Superior temporal gyrus (tissue), 1 donor: Measurements from ENCODE around the gene PNMA6F.

ENCODE experiments used
- DNase-seq: peaks from one replicate; pipeline ENCODE4 v3.0.0-alpha.2; 2016; ENCODE audit errors: extremely low spot score

PNMA6F gene

GRCh38 chrX:153321381-153322124 lies at the start of gene PNMA6F:
TSS of gene PNMA6F (minus strand) at chrX:153321767. CDS start at chrX:153320674, 1,093 bp downstream.
- no peak for DNase-seq

GRCh38 chrX:153371256-153371655 lies 49.7 kb upstream of the PNMA6F start:
- DNase-seq = no peak

DNA sequence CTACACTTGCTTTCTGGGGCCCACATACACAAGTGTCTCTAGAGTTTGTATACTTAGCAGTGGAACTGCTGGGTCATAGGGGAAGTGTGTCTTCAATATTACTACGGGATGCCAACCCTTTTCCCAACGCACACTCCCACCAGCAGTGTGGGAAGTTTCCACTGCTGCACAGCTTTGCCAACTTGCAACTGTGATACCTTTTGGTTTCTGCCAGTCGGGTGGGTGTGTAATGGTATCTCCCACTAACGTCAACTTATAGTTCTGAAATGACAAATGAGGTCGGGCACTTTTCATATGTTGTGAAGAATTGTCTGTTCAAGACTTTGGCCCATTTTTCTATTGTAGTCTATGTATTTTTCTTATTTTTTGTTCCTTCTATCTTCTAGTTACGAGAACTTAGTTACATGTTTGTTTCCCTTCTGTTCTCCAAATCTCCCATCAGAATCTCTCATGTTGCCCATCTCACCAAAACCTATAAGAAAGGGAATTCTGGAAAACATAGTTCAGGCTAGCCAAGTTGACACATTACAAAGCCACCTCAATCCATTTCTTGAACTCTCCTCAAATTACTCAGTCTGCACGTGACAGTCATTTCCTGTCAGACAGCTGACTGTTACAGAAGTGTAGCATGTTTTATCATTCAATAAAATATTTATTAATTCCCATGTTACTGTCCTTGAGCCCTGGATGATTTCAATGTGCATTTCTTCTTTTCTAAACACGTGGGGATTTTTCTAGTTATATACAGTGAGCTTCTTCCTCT lies 48.9 kb upstream of the PNMA6F start:
- no peak for DNase-seq

GRCh38 chrX:153366878-153367538 lies 45.4 kb upstream of the PNMA6F start:
- no peak for DNase-seq

- DNase-seq = no peak
Observed at GRCh38 chrX:153366119-153366518, 44.6 kb upstream of the PNMA6F start.

DNA sequence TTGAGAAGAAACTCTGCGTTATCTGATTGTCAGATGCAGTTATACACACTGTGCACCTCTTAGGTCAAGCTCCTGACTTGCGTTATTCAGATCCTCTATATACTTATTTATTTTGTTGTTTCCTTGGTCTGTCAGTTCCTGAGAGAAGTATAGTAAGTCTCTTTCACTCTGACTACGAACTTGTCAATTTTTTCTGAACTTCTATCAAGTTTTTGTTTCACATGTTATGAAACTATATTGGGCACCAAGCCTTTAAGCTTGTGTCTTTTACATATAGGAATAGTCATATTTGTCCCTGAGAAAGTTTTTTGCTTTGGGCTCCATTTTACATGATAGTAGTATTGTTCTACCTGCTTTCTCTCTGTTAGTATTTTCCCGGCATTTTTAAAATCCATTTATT lies 44.1 kb upstream of the PNMA6F start:
- DNase-seq = no peak

DNA sequence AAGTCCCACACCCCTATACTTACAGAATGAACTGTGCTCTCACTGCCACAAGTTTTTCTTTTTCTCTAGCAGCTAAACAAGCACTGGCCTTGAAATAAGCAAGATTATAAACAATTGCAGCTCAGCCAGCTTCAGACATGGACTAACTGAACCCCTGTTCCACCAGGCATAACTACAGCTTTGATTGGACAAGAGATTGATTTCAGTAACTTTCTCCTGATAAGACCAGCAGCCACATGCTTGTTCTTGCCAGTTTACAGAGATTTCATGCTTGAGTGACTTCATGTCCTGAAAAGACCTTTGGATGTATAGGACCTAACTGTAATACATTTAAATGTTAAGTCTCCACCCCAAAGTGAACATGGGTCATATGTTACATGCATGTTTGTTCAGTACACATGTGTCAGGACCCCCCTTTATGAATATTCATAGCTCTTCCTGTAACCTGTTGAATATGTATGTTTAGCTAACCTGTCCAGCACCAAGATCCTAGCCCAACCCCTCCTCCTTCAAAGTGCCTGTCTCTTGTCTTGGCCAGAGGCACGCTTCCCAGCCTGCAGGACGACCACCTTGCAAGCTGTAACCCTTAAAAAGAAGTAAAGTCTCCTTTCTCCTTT lies 40.3 kb upstream of the PNMA6F start:
- no peak for DNase-seq

DNA sequence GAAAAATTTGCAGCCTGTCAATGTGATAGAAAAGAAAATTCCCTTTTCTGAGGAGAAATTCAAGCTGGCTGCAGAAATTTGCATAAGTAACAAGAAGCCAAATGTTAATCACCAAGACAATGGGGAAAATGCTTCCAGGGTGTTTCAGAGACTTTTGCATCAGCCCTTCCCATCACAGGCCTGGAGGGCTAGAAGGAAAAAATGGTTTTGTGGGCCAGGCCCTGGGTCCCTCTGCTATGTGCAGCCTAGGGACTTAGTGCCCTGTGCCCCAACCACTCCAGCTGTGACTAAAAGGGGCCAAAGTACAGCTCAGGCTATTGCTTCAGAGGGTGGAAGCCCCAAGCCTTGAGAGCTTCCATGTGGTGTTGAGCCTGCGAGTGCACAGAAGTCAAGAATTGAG lies 36.3 kb upstream of the PNMA6F start:
- DNase-seq = no peak

- no peak for DNase-seq
Observed at GRCh38 chrX:153353416-153353815, 31.8 kb upstream of the PNMA6F start.

DNA sequence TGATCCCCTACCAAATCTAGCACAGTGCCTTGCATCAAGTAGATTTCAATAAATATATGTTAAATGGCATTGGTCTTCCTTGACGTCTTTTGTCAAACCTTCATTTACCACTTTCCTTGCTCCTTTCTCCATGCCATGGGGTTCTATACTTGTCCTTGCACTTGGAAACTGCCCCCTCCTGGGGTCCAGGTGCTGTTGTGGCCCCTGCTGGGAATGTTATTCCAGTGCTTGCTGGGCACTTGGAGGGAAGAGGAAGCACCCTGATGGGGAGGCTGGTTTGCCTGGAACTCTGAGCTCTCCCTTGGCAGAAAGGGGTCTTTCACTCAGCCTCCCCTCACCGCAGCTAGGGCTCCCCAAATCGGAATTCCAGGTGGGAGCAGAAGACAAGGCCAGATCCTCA lies 31.3 kb upstream of the PNMA6F start:
- no peak for DNase-seq

DNA sequence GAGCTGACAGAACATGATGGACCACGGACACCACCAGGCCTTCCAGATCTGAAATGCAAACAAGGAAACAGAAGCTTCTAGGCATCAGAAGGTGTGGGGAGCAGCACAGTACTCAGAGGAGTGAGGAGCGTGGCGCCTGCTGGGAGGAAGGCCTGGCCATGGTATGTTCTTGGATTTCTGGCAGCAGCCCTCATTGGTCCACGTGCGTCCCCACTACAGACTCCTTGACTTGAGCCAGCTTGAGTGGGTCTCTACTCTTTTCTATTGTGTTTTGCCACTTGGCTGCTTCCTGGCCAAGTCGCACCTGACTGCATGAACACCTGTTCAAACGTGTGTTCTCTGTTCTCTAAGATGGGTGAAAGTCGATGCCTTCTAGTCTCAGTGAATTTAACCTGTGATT lies 30.4 kb upstream of the PNMA6F start:
- no peak for DNase-seq

DNA sequence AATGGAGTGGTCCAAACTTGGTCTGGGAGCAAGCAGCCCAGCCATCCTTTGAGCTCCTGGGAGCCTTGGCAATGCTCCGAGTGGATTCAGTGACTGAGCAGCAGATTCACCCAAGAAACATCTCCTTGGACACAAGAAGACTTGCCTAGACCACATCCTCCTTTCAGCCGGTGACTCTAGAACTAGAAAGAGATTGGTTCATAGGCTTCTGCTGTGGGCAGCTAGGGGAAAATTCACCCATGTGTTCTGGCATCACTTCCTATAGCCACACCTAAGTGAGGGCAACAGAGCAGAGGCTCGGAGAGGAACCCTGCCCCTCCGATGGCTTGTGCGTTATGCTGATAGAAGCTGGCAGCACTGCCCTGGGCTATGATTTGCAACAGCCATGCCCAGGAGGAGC lies 28.4 kb upstream of the PNMA6F start:
- no peak for DNase-seq

- DNase-seq = no peak
Observed at GRCh38 chrX:153348421-153348820, 26.9 kb upstream of the PNMA6F start.

DNA sequence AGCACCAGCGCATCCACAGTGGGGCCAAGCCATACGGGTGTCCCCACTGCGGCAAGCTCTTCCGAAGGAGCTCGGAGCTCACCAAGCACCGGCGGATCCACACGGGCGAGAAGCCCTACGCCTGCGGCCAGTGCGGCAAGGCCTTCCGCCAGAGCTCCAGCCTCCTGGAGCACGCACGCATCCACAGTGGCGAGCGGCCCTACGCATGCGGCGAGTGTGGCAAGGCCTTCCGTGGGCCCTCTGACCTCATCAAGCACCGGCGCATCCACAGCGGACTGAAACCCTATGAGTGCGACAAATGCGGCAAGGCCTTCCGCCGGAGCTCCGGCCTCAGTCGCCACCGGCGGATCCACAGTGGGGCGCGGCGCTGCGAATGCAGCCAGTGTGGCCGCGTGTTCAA lies 26.0 kb upstream of the PNMA6F start:
- no peak for DNase-seq

- no peak for DNase-seq
Observed at GRCh38 chrX:153343674-153344073, 22.1 kb upstream of the PNMA6F start.

- peak; percentile 9 for DNase-seq
Observed at GRCh38 chrX:153342762-153343558, 21.4 kb upstream of the PNMA6F start.

DNA sequence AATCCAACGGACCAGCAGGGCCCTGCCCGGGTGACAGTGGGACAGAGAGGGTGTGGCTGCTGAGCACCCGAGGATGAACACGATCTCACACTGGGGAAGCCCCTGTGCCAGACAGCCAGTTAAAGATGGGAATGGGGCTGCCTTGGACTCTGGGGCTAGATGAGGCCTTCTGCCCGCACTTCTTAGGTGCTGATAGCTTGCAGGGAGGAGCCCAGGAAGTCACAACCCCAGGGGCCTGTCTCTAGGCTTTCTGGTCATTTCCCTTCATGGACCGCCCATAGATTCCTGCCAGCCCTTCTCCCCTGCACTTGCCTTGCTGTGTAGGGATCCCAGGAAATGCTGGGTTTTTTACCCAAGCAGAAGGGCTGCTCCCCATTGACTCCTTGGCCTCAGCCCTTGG lies 18.5 kb upstream of the PNMA6F start:
- no peak for DNase-seq

DNA sequence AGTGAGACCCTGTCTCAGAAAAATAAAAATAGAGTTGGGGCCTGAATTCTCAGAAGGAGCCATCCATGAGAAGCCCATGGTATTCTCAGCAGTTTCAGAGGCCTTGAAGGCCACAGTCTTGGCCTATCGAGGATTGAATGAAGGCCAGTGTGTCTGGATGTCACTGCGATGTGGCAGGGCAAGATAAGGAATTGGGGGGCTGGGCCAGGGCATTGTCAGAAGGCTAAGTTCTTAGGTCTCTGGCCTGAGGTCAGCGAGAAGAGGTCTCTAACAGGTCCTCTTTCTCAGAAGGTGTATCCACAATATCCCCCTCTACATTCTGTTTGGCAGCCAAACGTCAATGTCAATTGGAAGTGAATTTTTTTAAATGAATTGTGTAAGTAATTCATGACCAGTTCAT lies 18.1 kb upstream of the PNMA6F start:
- no peak for DNase-seq

DNA sequence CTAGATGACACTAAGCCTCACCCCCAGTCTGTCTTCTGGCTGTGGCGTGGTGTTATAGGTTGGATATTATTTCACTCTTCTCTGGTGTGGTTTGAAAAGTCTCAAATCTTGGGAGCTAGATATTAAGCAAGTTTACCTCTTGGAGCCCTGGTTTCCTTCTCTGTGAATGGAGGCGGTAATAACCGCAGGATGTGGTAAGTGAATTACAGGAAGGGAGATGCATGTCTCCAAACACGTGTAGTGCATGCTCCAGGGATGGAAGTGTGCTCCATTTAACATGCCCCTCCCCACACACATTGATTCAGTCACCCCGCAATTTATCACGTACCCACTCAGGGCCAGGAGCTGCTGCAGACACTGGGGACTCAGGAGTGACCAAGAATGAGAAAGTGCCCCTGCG lies 17.3 kb upstream of the PNMA6F start:
- DNase-seq = no peak

GRCh38 chrX:153336988-153337387 lies 15.4 kb upstream of the PNMA6F start:
- DNase-seq = no peak

DNA sequence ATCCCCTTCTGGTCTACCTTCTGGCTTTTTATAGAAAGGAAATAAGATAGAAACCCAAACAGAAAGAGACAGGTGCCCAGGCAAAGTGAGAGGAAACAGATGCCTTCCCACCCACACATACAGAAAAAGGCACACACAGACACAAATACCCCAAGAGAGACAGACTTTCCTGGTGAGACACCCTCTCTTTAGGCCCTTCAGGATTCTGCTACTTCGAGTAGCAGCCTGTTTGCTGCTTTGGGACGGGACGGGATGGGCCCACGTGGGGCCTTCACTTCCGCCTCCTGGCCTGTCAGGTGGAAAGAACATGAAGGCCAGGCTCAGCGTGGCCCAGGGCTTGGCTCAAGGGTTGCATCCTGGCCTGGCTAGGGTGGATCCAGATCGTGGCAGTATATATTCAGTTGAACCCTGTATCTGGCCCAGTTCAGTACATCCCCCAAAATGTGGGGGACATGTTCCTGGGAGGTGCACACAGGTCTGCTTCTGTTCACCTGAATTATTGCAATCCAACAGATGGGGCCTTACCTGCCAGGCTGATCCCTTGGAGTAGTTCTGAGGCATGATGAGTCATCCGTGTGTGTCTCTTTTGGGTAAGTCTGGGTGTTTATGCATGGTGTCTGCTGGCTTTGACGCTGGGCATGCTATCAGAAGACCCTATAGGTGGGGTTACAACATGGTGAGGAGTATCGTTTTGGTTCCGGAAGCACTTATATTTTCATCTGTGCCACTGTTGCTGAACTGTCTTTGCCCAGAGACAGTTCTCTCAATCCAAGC lies 14.7 kb upstream of the PNMA6F start:
- DNase-seq = no peak
